HepG2 (cell line): ENCODE measurements around the gene DNAH9. TPM values are rescaled to one million over a fixed set of nuclear protein-coding genes. Genes with fewer than 3 reads are reported as not detected.

Source experiments
- CBFB ChIP-seq: sonication (generic); formaldehyde crosslinking; IDR thresholded peaks from 2 replicates; pipeline ENCODE4 v1.4.0; 2020; ENCODE audit warnings: missing genetic modification reagents
- CCAR2 ChIP-seq: fragments of 200-400 bp; formaldehyde crosslinking; optimal IDR thresholded peaks from 2 replicates; pipeline ENCODE3; 2018; ENCODE audit warnings: low read depth, mild to moderate bottlenecking, low read length, moderate library complexity
- MIXL1 ChIP-seq: IDR thresholded peaks from 2 replicates; pipeline ENCODE4 v1.6.1; 2016
- MXI1 ChIP-seq: IDR thresholded peaks from 3 replicates; pipeline ENCODE4 v1.6.1; 2012; ENCODE audit warnings: low read depth, low read length, inconsistent platforms, borderline replicate concordance
- PCBP2 ChIP-seq: fragments of 200-400 bp; formaldehyde crosslinking; optimal IDR thresholded peaks from 2 replicates; pipeline ENCODE3; 2018; ENCODE audit warnings: low read length, low read depth; ENCODE audit not compliant: poor library complexity, severe bottlenecking
- ZFP36 ChIP-seq: fragments of 150-350 bp; IDR thresholded peaks from 2 replicates; pipeline ENCODE4 v1.6.1; 2018; ENCODE audit warnings: borderline replicate concordance, low read length, low read depth; ENCODE audit not compliant: partially characterized antibody
- ZMYM4 ChIP-seq: sonication (generic); formaldehyde crosslinking; IDR thresholded peaks from 2 replicates; pipeline ENCODE4 v1.8.1; 2023; ENCODE audit warnings: mild to moderate bottlenecking, missing genetic modification reagents
- ZNF543 ChIP-seq: sonication (generic); formaldehyde crosslinking; IDR thresholded peaks from 2 replicates; pipeline ENCODE4 v1.4.0; 2020; ENCODE audit warnings: mild to moderate bottlenecking, missing genetic modification reagents
- polyA plus RNA-seq, 8 experiments: library from polyadenylated mRNA; depleted of rRNA in 3 of 8; stranded (reverse) in 7 of 8; unstranded in 1 of 8; fragments of >200 nt; fragmentation: Illumina TruSeq in 4 of 8; extraction: Trizol in 4 of 8; gene quantifications; 2 replicates each; pipeline versions ENCODE4 v1.2.1 to v1.2.3, GENCODE V29; 2011 to 2016; ENCODE audit warnings: low read depth in 4 of 8, missing spikeins in 1 of 8, mixed read lengths in 1 of 8; ENCODE audit not compliant: insufficient read depth in 1 of 8
- total RNA-seq, 5 experiments: library from RNA; depleted of rRNA; stranded (reverse); fragments of >200 nt; fragmentation: Illumina TruSeq; extraction: Trizol; gene quantifications; 2 replicates each; pipeline ENCODE4 v1.2.3, GENCODE V29; 2016; ENCODE audit warnings: low read depth in 1 of 5
- TF ChIP-seq, protein P1 (sequence below): sonication (generic); formaldehyde crosslinking; conservative IDR thresholded peaks from 2 replicates; pipeline ENCODE4 v1.5.0; 2020; ENCODE audit warnings: missing genetic modification reagents
- TF ChIP-seq, protein P2 (sequence below): IDR thresholded peaks from 2 replicates; pipeline ENCODE4 v1.6.1; 2016
- TF ChIP-seq, protein P3 (sequence below): IDR thresholded peaks from 2 replicates; pipeline ENCODE4 v1.6.1; 2012; ENCODE audit warnings: low read length, improper control_type of control experiment
- TF ChIP-seq, protein P4 (sequence below): IDR thresholded peaks from 2 replicates; pipeline ENCODE4 v1.6.1; 2016; ENCODE audit warnings: low read depth, borderline replicate concordance
- TF ChIP-seq, protein P5 (sequence below): sonication (generic); formaldehyde crosslinking; IDR thresholded peaks from 2 replicates; pipeline ENCODE4 v1.9.0; 2022; ENCODE audit warnings: low read depth, missing genetic modification reagents
- TF ChIP-seq, protein P6 (sequence below): sonication (generic); formaldehyde crosslinking; IDR thresholded peaks from 2 replicates; pipeline ENCODE4 v1.4.0; 2020; ENCODE audit warnings: missing genetic modification reagents

DNAH9 gene
- total and polyA plus RNA-seq, 2 of the 13 experiments (the other 11 are each of a cell fraction or from before 2014, with no cell fraction given): not detected

DNA sequence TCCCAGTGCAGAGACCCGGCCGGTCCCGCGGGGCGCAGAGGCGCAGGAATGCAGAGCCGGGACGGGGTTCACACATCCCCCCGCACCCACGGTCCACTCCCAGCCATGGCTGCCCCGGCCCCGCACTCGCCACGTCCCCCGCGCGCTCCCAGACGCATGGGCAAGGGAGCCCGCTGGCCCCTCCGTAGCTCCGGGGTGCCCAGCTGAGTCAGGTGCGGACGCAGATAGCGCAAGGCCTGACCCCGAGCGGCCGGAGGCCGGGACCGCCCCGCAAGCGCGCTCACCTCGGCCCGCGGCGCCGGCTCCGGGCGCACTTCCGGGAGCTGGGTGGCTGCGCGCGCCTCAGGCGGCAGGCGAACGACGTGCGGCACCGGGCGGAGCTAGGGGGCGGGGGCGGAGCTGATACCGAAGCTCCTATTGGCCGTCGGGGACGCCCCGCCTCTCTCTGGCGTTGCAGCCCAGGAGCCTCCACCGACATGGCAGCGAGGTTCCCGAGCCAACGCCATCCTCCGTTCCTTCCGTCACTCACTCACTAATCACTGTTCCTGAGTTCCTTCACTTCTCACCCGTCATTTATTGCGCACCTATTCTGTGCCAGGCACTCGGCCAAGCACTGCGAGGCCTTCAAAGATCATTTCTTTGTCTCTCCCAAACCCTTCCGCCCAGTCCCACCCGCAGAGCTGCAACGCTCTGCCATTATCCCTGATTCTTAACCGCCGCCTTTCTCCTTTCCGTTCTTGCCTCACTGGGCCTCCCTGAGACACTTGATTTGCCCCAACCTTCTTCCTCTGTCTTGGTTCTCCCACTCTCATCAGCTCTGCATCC lies 399.1 kb downstream of the DNAH9 start, which contains the start of gene ZNF18 (continued):
- TF ChIP-seq, protein P1, sequence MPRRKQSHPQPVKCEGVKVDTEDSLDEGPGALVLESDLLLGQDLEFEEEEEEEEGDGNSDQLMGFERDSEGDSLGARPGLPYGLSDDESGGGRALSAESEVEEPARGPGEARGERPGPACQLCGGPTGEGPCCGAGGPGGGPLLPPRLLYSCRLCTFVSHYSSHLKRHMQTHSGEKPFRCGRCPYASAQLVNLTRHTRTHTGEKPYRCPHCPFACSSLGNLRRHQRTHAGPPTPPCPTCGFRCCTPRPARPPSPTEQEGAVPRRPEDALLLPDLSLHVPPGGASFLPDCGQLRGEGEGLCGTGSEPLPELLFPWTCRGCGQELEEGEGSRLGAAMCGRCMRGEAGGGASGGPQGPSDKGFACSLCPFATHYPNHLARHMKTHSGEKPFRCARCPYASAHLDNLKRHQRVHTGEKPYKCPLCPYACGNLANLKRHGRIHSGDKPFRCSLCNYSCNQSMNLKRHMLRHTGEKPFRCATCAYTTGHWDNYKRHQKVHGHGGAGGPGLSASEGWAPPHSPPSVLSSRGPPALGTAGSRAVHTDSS: 0 out of 2 replicates have a peak, but pooled peaks have one; percentile 38
- no peak for TF ChIP-seq MIXL1 (CRISPR knock-in tag)
- TF ChIP-seq, protein P2, sequence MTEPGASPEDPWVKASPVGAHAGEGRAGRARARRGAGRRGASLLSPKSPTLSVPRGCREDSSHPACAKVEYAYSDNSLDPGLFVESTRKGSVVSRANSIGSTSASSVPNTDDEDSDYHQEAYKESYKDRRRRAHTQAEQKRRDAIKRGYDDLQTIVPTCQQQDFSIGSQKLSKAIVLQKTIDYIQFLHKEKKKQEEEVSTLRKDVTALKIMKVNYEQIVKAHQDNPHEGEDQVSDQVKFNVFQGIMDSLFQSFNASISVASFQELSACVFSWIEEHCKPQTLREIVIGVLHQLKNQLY (CRISPR knock-in tag): no peak
- peak; percentile 19 for TF ChIP-seq CBFB (CRISPR knock-in tag)
- TF ChIP-seq CCAR2: no peak
- TF ChIP-seq, protein P3, sequence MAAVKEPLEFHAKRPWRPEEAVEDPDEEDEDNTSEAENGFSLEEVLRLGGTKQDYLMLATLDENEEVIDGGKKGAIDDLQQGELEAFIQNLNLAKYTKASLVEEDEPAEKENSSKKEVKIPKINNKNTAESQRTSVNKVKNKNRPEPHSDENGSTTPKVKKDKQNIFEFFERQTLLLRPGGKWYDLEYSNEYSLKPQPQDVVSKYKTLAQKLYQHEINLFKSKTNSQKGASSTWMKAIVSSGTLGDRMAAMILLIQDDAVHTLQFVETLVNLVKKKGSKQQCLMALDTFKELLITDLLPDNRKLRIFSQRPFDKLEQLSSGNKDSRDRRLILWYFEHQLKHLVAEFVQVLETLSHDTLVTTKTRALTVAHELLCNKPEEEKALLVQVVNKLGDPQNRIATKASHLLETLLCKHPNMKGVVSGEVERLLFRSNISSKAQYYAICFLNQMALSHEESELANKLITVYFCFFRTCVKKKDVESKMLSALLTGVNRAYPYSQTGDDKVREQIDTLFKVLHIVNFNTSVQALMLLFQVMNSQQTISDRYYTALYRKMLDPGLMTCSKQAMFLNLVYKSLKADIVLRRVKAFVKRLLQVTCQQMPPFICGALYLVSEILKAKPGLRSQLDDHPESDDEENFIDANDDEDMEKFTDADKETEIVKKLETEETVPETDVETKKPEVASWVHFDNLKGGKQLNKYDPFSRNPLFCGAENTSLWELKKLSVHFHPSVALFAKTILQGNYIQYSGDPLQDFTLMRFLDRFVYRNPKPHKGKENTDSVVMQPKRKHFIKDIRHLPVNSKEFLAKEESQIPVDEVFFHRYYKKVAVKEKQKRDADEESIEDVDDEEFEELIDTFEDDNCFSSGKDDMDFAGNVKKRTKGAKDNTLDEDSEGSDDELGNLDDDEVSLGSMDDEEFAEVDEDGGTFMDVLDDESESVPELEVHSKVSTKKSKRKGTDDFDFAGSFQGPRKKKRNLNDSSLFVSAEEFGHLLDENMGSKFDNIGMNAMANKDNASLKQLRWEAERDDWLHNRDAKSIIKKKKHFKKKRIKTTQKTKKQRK: no peak
- TF ChIP-seq ZNF543: no peak
- peak; percentile 97 for TF ChIP-seq ZMYM4 (CRISPR knock-in tag)
- no peak for TF ChIP-seq PCBP2
- TF ChIP-seq, protein P4, sequence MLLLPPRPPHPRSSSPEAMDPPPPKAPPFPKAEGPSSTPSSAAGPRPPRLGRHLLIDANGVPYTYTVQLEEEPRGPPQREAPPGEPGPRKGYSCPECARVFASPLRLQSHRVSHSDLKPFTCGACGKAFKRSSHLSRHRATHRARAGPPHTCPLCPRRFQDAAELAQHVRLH (CRISPR knock-in tag): peak; percentile 32; the same call in 1 of the 2 replicates
- peak; percentile 71; the same call in 1 of the 3 replicates for TF ChIP-seq MXI1
- TF ChIP-seq, protein P5, sequence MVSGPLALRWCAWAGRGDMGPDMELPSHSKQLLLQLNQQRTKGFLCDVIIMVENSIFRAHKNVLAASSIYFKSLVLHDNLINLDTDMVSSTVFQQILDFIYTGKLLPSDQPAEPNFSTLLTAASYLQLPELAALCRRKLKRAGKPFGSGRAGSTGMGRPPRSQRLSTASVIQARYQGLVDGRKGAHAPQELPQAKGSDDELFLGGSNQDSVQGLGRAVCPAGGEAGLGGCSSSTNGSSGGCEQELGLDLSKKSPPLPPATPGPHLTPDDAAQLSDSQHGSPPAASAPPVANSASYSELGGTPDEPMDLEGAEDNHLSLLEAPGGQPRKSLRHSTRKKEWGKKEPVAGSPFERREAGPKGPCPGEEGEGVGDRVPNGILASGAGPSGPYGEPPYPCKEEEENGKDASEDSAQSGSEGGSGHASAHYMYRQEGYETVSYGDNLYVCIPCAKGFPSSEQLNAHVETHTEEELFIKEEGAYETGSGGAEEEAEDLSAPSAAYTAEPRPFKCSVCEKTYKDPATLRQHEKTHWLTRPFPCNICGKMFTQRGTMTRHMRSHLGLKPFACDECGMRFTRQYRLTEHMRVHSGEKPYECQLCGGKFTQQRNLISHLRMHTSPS (CRISPR knock-in tag): no peak
- TF ChIP-seq, protein P6, sequence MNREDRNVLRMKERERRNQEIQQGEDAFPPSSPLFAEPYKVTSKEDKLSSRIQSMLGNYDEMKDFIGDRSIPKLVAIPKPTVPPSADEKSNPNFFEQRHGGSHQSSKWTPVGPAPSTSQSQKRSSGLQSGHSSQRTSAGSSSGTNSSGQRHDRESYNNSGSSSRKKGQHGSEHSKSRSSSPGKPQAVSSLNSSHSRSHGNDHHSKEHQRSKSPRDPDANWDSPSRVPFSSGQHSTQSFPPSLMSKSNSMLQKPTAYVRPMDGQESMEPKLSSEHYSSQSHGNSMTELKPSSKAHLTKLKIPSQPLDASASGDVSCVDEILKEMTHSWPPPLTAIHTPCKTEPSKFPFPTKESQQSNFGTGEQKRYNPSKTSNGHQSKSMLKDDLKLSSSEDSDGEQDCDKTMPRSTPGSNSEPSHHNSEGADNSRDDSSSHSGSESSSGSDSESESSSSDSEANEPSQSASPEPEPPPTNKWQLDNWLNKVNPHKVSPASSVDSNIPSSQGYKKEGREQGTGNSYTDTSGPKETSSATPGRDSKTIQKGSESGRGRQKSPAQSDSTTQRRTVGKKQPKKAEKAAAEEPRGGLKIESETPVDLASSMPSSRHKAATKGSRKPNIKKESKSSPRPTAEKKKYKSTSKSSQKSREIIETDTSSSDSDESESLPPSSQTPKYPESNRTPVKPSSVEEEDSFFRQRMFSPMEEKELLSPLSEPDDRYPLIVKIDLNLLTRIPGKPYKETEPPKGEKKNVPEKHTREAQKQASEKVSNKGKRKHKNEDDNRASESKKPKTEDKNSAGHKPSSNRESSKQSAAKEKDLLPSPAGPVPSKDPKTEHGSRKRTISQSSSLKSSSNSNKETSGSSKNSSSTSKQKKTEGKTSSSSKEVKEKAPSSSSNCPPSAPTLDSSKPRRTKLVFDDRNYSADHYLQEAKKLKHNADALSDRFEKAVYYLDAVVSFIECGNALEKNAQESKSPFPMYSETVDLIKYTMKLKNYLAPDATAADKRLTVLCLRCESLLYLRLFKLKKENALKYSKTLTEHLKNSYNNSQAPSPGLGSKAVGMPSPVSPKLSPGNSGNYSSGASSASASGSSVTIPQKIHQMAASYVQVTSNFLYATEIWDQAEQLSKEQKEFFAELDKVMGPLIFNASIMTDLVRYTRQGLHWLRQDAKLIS (CRISPR knock-in tag): no peak
- TF ChIP-seq ZFP36: no peak
